Upper lobe of left lung (tissue), 6 donors: ENCODE results near the gene RPP14. TPM values are rescaled to one million over a fixed set of nuclear protein-coding genes. Genes with fewer than 3 reads are reported as not detected.

Experiments
- ATAC-seq, 2 donors: fragments of 200-7000 bp; cut with Tn5 transposase; one replicate each; pipeline ENCODE4 v1.9.1; 2022; ENCODE audit warnings: mild to moderate bottlenecking in 2 of 2, moderate library complexity in 2 of 2; ENCODE audit not compliant: low FRiP score in 2 of 2
- DNase-seq, 2 donors: peaks; one replicate each; pipeline ENCODE4 v3.0.0-alpha.2; 2019 to 2020
- H3K27ac ChIP-seq, 4 donors: fragments of 200-600 bp; sonication (generic); one replicate each; pipeline ENCODE4 v1.5.1; 2016 to 2019
- H3K27me3 ChIP-seq, 4 donors: fragments of 200-600 bp; sonication (generic); one replicate each; pipeline ENCODE4 v1.5.1; 2017 to 2019
- H3K36me3 ChIP-seq, 4 donors: fragments of 200-600 bp; sonication (generic); one replicate each; pipeline ENCODE4 v1.5.1; 2016 to 2019
- H3K4me1 ChIP-seq, 4 donors: fragments of 200-600 bp; sonication (generic); one replicate each; pipeline ENCODE4 v1.5.1; 2018 to 2019
- H3K4me3 ChIP-seq, 4 donors: fragments of 200-600 bp; sonication (generic); one replicate each; pipeline ENCODE4 v1.5.1; 2017 to 2019; ENCODE audit warnings: mild to moderate bottlenecking in 2 of 4, moderate library complexity in 1 of 4
- H3K9me3 ChIP-seq, 4 donors: fragments of 200-600 bp; sonication (generic); one replicate each; pipeline ENCODE4 v1.5.1; 2018 to 2019
- EP300 ChIP-seq, 4 donors: sonication (generic); formaldehyde crosslinking; IDR thresholded peaks; one replicate each; pipeline ENCODE4 v1.5.1; 2017; ENCODE audit warnings: antibody characterized with exemption in 4 of 4, control low read depth in 2 of 4
- POLR2A ChIP-seq, 4 donors: fragments of 450-650 bp; IDR thresholded peaks; one replicate each; pipeline ENCODE4 v1.5.1; 2016 to 2017; ENCODE audit warnings: antibody characterized with exemption in 4 of 4, mild to moderate bottlenecking in 2 of 4
- POLR2AphosphoS5 ChIP-seq, 2 donors: sonication (generic); formaldehyde crosslinking; IDR thresholded peaks; one replicate each; pipeline ENCODE4 v1.5.1; 2017; ENCODE audit warnings: antibody characterized with exemption in 2 of 2
- WGBS, 2 donors: methylation state at CpG; one replicate each; pipeline ENCODE4 v1.1.5; 2017 to 2018; 5-methylcytosine and 5-hydroxymethylcytosine counted together
- total RNA-seq, 6 donors: library from RNA; depleted of rRNA in 4 of 6; stranded (reverse); fragments of >200 nt in 4 of 6; gene quantifications; one replicate each; pipeline versions ENCODE4 v1.1.0 to v1.2.1, GENCODE V29; 2016 to 2021
- TF ChIP-seq, protein P1 (sequence below), 6 experiments: fragments of 450-650 bp in 4 of 6; fragments of 200-600 bp in 2 of 6; sonication (generic) in 2 of 6; IDR thresholded peaks; one replicate each; pipeline ENCODE4 v1.5.1; 2016 to 2019; ENCODE audit warnings: antibody characterized with exemption in 6 of 6
- donor health status: DM: no; HTN: no; CAD: no; lungs with moderate emphysema.
- donor health status: DM: no; HTN: yes; CAD: no; lungs with severe emphysema.

RPP14 gene
- total RNA-seq, 6 donors from 2014 or later: 6.3 to 11.0 (median 9.4) TPM

DNA sequence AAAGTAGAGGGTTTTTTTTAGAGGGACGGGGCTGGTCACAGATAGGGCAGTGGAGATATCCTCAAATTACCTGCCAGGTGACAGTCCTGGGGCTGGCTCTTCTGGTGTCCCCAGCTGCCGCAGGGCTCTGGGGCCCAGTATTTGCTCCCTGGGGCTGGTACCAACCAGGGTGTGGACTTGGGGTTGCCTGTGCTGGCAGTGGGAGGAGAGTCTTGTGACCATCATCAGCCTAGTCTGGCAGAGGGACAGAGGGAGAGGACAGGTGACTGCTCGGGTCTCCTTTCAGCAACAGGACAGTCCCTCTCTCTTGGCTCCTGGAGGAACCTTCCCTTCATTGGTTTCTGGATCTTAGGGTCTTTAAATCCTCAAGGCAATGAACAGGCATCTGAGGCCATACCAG lies 7.9 kb upstream of the RPP14 start:
- no peak for ATAC-seq
- TF ChIP-seq, protein P1, sequence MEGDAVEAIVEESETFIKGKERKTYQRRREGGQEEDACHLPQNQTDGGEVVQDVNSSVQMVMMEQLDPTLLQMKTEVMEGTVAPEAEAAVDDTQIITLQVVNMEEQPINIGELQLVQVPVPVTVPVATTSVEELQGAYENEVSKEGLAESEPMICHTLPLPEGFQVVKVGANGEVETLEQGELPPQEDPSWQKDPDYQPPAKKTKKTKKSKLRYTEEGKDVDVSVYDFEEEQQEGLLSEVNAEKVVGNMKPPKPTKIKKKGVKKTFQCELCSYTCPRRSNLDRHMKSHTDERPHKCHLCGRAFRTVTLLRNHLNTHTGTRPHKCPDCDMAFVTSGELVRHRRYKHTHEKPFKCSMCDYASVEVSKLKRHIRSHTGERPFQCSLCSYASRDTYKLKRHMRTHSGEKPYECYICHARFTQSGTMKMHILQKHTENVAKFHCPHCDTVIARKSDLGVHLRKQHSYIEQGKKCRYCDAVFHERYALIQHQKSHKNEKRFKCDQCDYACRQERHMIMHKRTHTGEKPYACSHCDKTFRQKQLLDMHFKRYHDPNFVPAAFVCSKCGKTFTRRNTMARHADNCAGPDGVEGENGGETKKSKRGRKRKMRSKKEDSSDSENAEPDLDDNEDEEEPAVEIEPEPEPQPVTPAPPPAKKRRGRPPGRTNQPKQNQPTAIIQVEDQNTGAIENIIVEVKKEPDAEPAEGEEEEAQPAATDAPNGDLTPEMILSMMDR (IDR thresholded peaks at IDR 0.05): no peak
- TF ChIP-seq POLR2A (IDR thresholded peaks at IDR 0.05): no peak
- TF ChIP-seq POLR2AphosphoS5 (IDR thresholded peaks at IDR 0.05): no peak
- TF ChIP-seq EP300 (IDR thresholded peaks at IDR 0.05): no peak
- Histone ChIP-seq H3K4me3 (no peak overlapping the region), H3K9me3 (no peaks in the 10 kb centered on the region), H3K27ac (no peak overlapping the region), H3K4me1 (no peaks in the 10 kb centered on the region), H3K27me3 (no peaks in the 10 kb centered on the region), H3K36me3 (peaks cover 0 to 4% (median 2%) of the 10 kb centered on the region in 4 donors)
- DNase-seq: no peak
- whole genome bisulfite sequencing, 2 donors: 64 to 82% methylated on average over 3 of the region's 3 CpGs

DNA sequence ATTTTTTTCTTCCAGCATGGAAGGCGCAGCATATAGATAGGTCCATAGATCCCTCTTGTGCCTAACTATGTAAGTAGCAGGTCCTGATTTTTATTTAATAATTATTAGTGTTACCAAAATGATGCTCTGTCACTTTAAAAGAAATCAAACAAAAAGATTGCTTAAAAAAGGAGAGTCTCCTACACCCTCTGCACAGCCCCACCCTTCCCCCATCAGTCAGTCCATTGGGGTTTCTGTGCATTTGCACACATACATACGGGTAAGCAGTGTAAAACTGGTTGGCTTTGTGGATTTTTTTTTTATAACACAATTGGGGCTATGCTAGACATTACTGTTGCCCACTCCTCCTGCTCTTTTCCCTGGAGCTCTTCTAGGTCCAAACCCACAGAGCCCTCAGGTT lies 7.0 kb upstream of the RPP14 start:
- Histone ChIP-seq H3K4me1 (no peaks in the 10 kb centered on the region), H3K4me3 (no peak overlapping the region), H3K27me3 (no peaks in the 10 kb centered on the region), H3K9me3 (no peaks in the 10 kb centered on the region), H3K36me3 (no peaks in the 10 kb centered on the region), H3K27ac (no peak overlapping the region)
- ATAC-seq (no peak), DNase-seq (no peak)
- TF ChIP-seq POLR2AphosphoS5 (IDR thresholded peaks at IDR 0.05): no peak
- TF ChIP-seq, protein P1 (IDR thresholded peaks at IDR 0.05): no peak
- no peak for TF ChIP-seq EP300 (IDR thresholded peaks at IDR 0.05)
- TF ChIP-seq POLR2A (IDR thresholded peaks at IDR 0.05): no peak
- WGBS, 2 donors: 53 to 64% methylated on average over 2 of the region's 2 CpGs

DNA sequence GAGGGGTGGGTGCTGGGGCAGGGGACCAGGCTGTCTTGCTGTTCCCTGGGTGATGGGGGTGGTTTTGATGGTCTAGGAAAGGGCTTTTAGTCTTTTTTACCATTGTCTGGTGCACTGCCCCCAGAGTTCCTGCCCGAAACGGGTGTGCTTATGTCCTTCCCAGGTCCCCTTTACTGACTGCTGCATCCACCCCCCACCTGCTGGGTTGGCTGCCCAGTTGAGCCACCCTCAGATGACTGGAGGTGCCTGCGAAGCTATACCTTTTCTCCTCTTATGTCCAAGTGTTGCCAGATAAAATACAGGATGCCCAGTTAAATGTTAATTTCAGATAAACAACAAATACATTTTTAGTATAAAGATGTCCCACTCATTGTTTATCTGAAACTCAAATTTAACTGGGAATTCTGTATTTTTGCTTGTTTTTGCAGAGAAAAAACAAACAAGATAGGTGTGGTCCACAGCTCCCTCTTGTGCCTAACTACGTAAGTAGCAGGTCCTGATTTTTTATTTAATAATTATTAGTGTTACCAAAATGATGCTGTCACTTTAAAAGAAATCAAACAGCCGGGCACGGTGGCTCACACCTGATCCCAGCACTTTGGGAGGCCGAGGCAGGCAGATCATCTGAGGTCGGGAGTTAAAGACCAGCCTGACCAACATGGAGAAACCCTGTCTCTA lies 6.1 kb upstream of the RPP14 start:
- 16 to 20% methylated on average over 8 of the region's 8 CpGs for WGBS, 2 donors

DNA sequence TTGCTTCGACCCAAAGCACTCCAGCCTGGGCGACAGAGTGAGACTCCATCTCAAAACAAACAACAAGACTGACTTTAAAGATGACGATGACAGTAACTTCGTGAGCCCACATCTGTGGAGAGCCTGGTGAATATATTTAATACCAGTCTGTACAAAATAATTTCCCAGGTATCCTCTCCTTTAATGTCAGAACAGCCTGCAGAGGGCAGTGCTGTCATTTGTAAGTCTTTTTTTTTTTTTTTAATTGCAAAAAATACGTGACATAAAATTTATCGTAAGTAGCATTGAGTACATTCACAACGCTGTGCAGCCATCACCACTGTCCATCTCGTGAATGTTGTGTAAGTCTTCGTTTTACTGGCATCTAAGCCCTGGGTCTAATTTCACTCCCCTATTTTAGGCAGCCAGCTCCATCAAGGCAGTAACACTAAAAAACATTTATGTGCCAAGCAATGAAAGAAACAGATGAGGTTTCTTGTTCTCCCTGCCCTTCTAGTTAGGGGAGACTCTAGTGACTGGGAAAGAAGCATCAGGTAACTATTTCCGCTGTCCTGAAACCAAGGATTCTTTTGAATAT lies 1.7 kb downstream of the RPP14 start:
- peak in 1 of 2 donors; percentile 41 for DNase-seq
- peak overlapping the region; percentile 97 to 99 (median 98) for H3K27ac ChIP-seq
- H3K4me1 ChIP-seq: peaks cover 22 to 30% (median 25%) of the 10 kb centered on the region in 4 donors
- peaks cover 4 to 37% (median 19%) of the 10 kb centered on the region in 4 donors for H3K36me3 ChIP-seq
- no peaks in the 10 kb centered on the region for H3K27me3 ChIP-seq
- ATAC-seq: no peak
- TF ChIP-seq, protein P1 (IDR thresholded peaks at IDR 0.05): peak in 4 of 6 experiments; percentile 16 to 25 (median 24)
- TF ChIP-seq EP300 (IDR thresholded peaks at IDR 0.05): no peak
- H3K4me3 ChIP-seq: peak overlapping the region in 3 of 4 donors; percentile 67 to 91 (median 86)
- WGBS, 2 donors: 32 to 35% methylated on average over 10 of the region's 10 CpGs
- no peaks in the 10 kb centered on the region for H3K9me3 ChIP-seq

More for the DNA sequence above, 6.1 kb upstream of the RPP14 start:
- H3K27ac ChIP-seq: no peak overlapping the region
- H3K4me3 ChIP-seq: no peak overlapping the region
- H3K9me3 ChIP-seq: no peaks in the 10 kb centered on the region
- no peaks in the 10 kb centered on the region for H3K27me3 ChIP-seq
- no peaks in the 10 kb centered on the region for H3K4me1 ChIP-seq
- H3K36me3 ChIP-seq: no peaks in the 10 kb centered on the region
- ATAC-seq (peak in 1 of 2 donors; percentile 54), DNase-seq (no peak)
- TF ChIP-seq EP300 (IDR thresholded peaks at IDR 0.05): no peak
- TF ChIP-seq, protein P1 (IDR thresholded peaks at IDR 0.05): peak; percentile 26 to 58 (median 31)
